A673 (cell line): Measurements from ENCODE around the gene ANKRD44. TPM values are rescaled to one million over a fixed set of nuclear protein-coding genes. Genes with fewer than 3 reads are reported as not detected.
A peak's percentile ranks its signal among the peaks of the same experiment; 100 is the strongest.

ENCODE experiments used
- BruUV-seq: library from RNA; stranded (reverse); fragments of 400-500 nt; replicated peaks from 2 replicates; lab custom pipeline; 2021; lab: Mats Ljungman, UMichigan
- CTCF ChIA-PET: fragments of 300-600 bp; sonication (Branson Sonifier 250); formaldehyde crosslinking; loops from one replicate; lab custom pipeline; 2022; ENCODE audit warnings: antibody characterized with exemption; lab: Charles Lee
- POLR2A ChIA-PET: fragments of 300-600 bp; sonication (Branson Sonifier 250); formaldehyde crosslinking; loops from one replicate; lab custom pipeline; 2022; ENCODE audit warnings: antibody characterized with exemption; ENCODE audit not compliant: low non-redundant PET; lab: Charles Lee
- DNase-seq: peaks from one replicate; pipeline ENCODE4 v3.0.0-alpha.2; 2015; ENCODE audit warnings: low spot score
- H3K27ac ChIP-seq: fragments of 200-600 bp; sonication (generic); 2 replicates; pipeline ENCODE4 v1.5.1; 2016; ENCODE audit warnings: mixed run types, low read depth, mild to moderate bottlenecking, mixed read lengths, antibody characterized with exemption, low read length; ENCODE audit not compliant: poor library complexity, severe bottlenecking
- H3K27me3 ChIP-seq: fragments of 200-600 bp; sonication (generic); replicated peaks from 2 replicates; pipeline ENCODE4 v1.6.1; 2017; ENCODE audit warnings: mixed run types, low read depth, mild to moderate bottlenecking, mixed read lengths, antibody characterized with exemption, low read length; ENCODE audit not compliant: insufficient read depth, poor library complexity
- H3K36me3 ChIP-seq: fragments of 200-600 bp; sonication (generic); 2 replicates; pipeline ENCODE4 v1.6.1; 2016; ENCODE audit warnings: mixed run types, mild to moderate bottlenecking, mixed read lengths, antibody characterized with exemption, low read length; ENCODE audit not compliant: insufficient read depth, poor library complexity, severe bottlenecking
- H3K4me1 ChIP-seq: fragments of 200-600 bp; sonication (generic); 2 replicates; pipeline ENCODE4 v1.6.1; 2017; ENCODE audit warnings: mixed run types, mild to moderate bottlenecking, mixed read lengths, antibody characterized with exemption, low read length; ENCODE audit not compliant: insufficient read depth, poor library complexity, severe bottlenecking
- H3K4me3 ChIP-seq: fragments of 200-600 bp; sonication (generic); 2 replicates; pipeline ENCODE4 v1.5.1; 2016; ENCODE audit warnings: low read depth, mixed run types, mild to moderate bottlenecking, mixed read lengths, low read length; ENCODE audit not compliant: poor library complexity, severe bottlenecking
- H3K9me3 ChIP-seq: fragments of 200-600 bp; sonication (generic); 2 replicates; pipeline ENCODE4 v1.6.1; 2016; ENCODE audit warnings: mixed run types, low read depth, mild to moderate bottlenecking, mixed read lengths, antibody characterized with exemption, low read length; ENCODE audit not compliant: poor library complexity, severe bottlenecking
- EZH2 ChIP-seq: fragments of 200-600 bp; sonication (generic); IDR thresholded peaks from 2 replicates; pipeline ENCODE4 v1.6.1; 2017; ENCODE audit warnings: borderline replicate concordance, low read depth, mild to moderate bottlenecking, mixed read lengths, antibody characterized with exemption, low read length; ENCODE audit not compliant: poor library complexity, severe bottlenecking
- intact Hi-C: fragments of 100-400 bp; cut with micrococcal nuclease; formaldehyde crosslinking; loops from one replicate; pipeline ENCODE4 v1.10.0; 2022; ENCODE audit not compliant: unreplicated experiment
- total RNA-seq: library from RNA; stranded (reverse); gene quantifications from 2 replicates; pipeline ENCODE4 v1.2.3, GENCODE V29; 2021
- TF ChIP-seq, protein P1 (sequence below): fragments of 300-800, 200-600 bp; sonication (generic); conservative IDR thresholded peaks from 2 replicates; pipeline ENCODE4 v1.5.1; 2017; ENCODE audit warnings: low read depth, mild to moderate bottlenecking, antibody characterized with exemption, low read length, moderate library complexity, mixed read lengths

The ANKRD44 gene
- total RNA-seq, 1 experiment from 2014 or later, result 17.0 TPM

DNA sequence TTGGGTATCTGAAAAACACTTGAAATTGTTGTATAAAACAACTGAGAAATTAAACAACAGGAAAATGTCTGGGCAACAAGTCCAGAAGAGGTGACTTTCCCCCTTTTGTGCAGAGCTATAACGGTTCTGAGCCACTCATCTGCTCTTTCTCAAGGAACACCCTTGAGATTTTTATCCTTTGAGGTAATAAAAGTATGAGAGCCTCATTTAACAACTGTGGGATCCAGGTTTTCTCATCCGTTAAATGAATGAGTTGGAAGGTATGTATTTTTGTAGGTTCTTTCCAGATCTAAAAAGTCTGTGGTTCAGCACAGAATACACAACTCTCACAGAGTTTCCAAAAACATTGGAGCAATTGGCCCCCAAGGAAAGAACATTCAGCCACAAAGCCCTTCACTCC is 93.0 kb downstream of the ANKRD44 start:
- Histone ChIP-seq H3K36me3 (no peaks in the 10 kb centered on the region), H3K4me1 (peaks cover 39% of the 10 kb centered on the region), H3K9me3 (no peaks in the 10 kb centered on the region), H3K27me3 (no peaks in the 10 kb centered on the region), H3K4me3 (no peak overlapping the region), H3K27ac (no peak overlapping the region)
- BruUV-seq, result no TSS peak
- CTCF ChIA-PET, result no interaction called here
- TF ChIP-seq, protein P1, sequence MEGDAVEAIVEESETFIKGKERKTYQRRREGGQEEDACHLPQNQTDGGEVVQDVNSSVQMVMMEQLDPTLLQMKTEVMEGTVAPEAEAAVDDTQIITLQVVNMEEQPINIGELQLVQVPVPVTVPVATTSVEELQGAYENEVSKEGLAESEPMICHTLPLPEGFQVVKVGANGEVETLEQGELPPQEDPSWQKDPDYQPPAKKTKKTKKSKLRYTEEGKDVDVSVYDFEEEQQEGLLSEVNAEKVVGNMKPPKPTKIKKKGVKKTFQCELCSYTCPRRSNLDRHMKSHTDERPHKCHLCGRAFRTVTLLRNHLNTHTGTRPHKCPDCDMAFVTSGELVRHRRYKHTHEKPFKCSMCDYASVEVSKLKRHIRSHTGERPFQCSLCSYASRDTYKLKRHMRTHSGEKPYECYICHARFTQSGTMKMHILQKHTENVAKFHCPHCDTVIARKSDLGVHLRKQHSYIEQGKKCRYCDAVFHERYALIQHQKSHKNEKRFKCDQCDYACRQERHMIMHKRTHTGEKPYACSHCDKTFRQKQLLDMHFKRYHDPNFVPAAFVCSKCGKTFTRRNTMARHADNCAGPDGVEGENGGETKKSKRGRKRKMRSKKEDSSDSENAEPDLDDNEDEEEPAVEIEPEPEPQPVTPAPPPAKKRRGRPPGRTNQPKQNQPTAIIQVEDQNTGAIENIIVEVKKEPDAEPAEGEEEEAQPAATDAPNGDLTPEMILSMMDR, result no peak
- TF ChIP-seq EZH2, result no peak
- intact Hi-C loops, result no loop called here
- POLR2A ChIA-PET, result no interaction called here
- no peak for DNase-seq

DNA sequence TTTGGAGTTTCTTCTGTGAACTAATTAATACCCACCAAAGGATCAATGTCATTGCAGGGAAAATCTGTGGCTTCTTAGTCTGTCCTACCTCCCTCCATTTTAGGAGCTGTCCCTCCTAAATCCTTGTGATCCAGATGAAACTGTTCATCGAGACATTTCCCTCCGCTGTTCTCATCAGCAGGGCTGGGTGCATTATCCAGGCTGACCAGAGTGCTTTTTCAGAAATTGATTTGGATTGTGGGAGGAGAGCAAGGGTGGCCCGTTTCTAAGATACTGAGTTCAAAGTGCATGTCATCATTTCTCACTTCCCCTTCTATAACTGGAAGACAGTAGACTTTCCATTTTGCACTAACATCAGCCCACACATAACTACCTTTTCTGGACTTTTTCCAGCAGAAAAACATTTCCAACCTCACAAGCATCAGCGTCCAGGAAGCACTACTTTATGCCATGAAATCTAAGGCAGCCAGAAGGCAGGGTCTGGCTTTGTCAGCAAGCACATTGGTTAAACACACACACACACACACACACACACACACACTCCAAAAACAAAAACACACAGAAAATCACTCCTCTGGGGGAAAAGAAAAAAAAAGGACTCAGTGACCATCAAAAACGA is 94.1 kb downstream of the ANKRD44 start:
- H3K36me3 ChIP-seq, result no peaks in the 10 kb centered on the region
- no peak for DNase-seq
- intact Hi-C loops, result no loop called here
- peak overlapping the region; percentile 70 for H3K27ac ChIP-seq
- H3K27me3 ChIP-seq, result no peaks in the 10 kb centered on the region
- BruUV-seq, result no TSS peak
- H3K4me3 ChIP-seq, result no peak overlapping the region
- POLR2A ChIA-PET, result no interaction called here
- no peak for TF ChIP-seq EZH2
- TF ChIP-seq, protein P1, result no peak
- peaks cover 39% of the 10 kb centered on the region for H3K4me1 ChIP-seq
- H3K9me3 ChIP-seq, result no peaks in the 10 kb centered on the region
- CTCF ChIA-PET, result no interaction called here

DNA sequence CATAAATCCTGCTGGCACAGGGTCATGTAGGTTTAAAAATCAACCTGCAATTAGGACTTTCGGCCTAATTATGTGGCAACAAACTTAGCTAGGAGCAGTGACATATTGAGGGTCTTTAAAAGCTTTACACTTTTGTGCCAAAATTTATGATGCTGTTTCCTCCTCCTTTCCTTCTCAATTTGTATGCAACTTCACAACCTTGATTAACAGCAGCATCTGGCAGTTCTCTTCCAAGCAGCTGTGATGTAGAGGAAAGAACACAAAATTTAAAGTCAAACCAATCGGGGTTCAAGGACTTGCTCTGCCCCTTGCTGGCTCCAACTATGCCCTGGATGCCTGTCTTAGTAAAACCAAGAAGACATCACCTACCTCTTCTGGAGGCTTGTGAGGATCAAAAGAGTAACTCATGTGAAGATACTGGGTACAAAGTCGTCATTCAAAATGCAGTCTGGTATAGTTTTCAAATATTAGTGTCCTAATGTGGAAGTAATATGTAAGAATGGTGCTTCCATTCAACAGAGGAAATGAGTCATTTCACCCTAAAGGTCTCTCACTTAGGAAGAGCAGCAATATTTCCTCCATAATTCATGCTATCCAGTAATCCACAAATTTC is 94.7 kb downstream of the ANKRD44 start:
- Histone ChIP-seq H3K9me3 (no peaks in the 10 kb centered on the region), H3K27ac (peak overlapping the region; percentile 70), H3K4me1 (peaks cover 39% of the 10 kb centered on the region), H3K36me3 (no peaks in the 10 kb centered on the region), H3K4me3 (no peak overlapping the region), H3K27me3 (no peaks in the 10 kb centered on the region)
- DNase-seq, result peak; percentile 60
- TF ChIP-seq EZH2, result no peak
- TF ChIP-seq, protein P1, result no peak
- CTCF ChIA-PET, result no interaction called here
- intact Hi-C loops, result no loop called here
- POLR2A ChIA-PET, result no interaction called here
- BruUV-seq, result no TSS peak
